WTC11 (cell line): ENCODE data around the gene EPS8L1. TPM values are rescaled to one million over a fixed set of nuclear protein-coding genes. Genes with fewer than 3 reads are reported as not detected.
A peak's percentile ranks its signal among the peaks of the same experiment; 100 is the strongest.

Source experiments
- ATAC-seq: fragments of 200-7000 bp; cut with Tn5 transposase; 2 replicates; pipeline ENCODE4 v1.10.0; 2021; ENCODE audit warnings: mild to moderate bottlenecking, moderate library complexity
- CTCF ChIA-PET: fragments of 300-600 bp; sonication (Branson Sonifier 250); formaldehyde crosslinking; loops from one replicate; lab custom pipeline; 2021; ENCODE audit warnings: antibody characterized with exemption; lab: Charles Lee
- POLR2A ChIA-PET: fragments of 350-600 bp; sonication (Branson Sonifier 250); formaldehyde crosslinking; loops from one replicate; lab custom pipeline; 2021; ENCODE audit warnings: antibody characterized with exemption; lab: Charles Lee
- DNase-seq: peaks from one replicate; pipeline ENCODE4 v3.0.0; 2021; ENCODE audit warnings: low spot score
- H3K27ac Mint-ChIP-seq: 2 replicates; pipeline ENCODE4 v1.8.0; 2021; ENCODE audit warnings: mixed read lengths
- H3K27me3 Mint-ChIP-seq: 2 replicates; pipeline ENCODE4 v1.8.0; 2021; ENCODE audit warnings: low read depth, mild to moderate bottlenecking, moderate library complexity, mixed read lengths
- H3K36me3 Mint-ChIP-seq: 2 replicates; pipeline ENCODE4 v1.8.0; 2021; ENCODE audit warnings: mixed read lengths
- H3K4me1 Mint-ChIP-seq: 2 replicates; pipeline ENCODE4 v1.8.0; 2022; ENCODE audit warnings: mixed read lengths
- H3K4me3 Mint-ChIP-seq: 2 replicates; pipeline ENCODE4 v1.8.0; 2021; ENCODE audit warnings: mild to moderate bottlenecking, moderate library complexity, mixed read lengths
- H3K9me3 Mint-ChIP-seq: 2 replicates; pipeline ENCODE4 v1.8.0; 2021; ENCODE audit warnings: mixed read lengths
- CREM ChIP-seq: sonication (generic); formaldehyde crosslinking; IDR thresholded peaks from 2 replicates; pipeline ENCODE4 v1.8.1; 2022; ENCODE audit warnings: mild to moderate bottlenecking, missing genetic modification reagents, moderate library complexity
- ETV6 ChIP-seq: sonication (generic); formaldehyde crosslinking; IDR thresholded peaks from 2 replicates; pipeline ENCODE4 v1.8.1; 2022; ENCODE audit warnings: mild to moderate bottlenecking, missing genetic modification reagents
- IRF2 ChIP-seq: sonication (generic); formaldehyde crosslinking; IDR thresholded peaks from 2 replicates; pipeline ENCODE4 v1.8.0; 2022; ENCODE audit warnings: low read depth, missing genetic modification reagents, borderline replicate concordance
- KAT7 ChIP-seq: sonication (generic); formaldehyde crosslinking; IDR thresholded peaks from 2 replicates; pipeline ENCODE4 v1.8.1; 2023; ENCODE audit warnings: missing genetic modification reagents, mild to moderate bottlenecking, borderline replicate concordance
- OVOL2 ChIP-seq: fragments of 250-450 bp; sonication (Bioruptor Pico); IDR thresholded peaks from 2 replicates; pipeline ENCODE4 v1.9.0; 2021; ENCODE audit warnings: mild to moderate bottlenecking, borderline replicate concordance
- ZNF232 ChIP-seq: sonication (generic); formaldehyde crosslinking; IDR thresholded peaks from 2 replicates; pipeline ENCODE4 v1.8.0; 2022; ENCODE audit warnings: mild to moderate bottlenecking, missing genetic modification reagents
- ZNF396 ChIP-seq: fragments of 250-450 bp; sonication (Bioruptor Pico); IDR thresholded peaks from 2 replicates; pipeline ENCODE4 v1.8.0; 2021; ENCODE audit warnings: mild to moderate bottlenecking, moderate library complexity, borderline replicate concordance
- ZNF671 ChIP-seq: fragments of 250-450 bp; sonication (Bioruptor Pico); IDR thresholded peaks from 2 replicates; pipeline ENCODE4 v1.8.0; 2021; ENCODE audit warnings: mild to moderate bottlenecking
- total RNA-seq: library from RNA; stranded (reverse); gene quantifications from 3 replicates; pipeline ENCODE4 v1.2.3, GENCODE V29; 2021
- TF ChIP-seq, protein P1 (sequence below): fragments of 200-600 bp; IDR thresholded peaks from 2 replicates; pipeline ENCODE4 v1.8.0; 2022; ENCODE audit warnings: antibody characterized with exemption
- TF ChIP-seq, protein P2 (sequence below): sonication (generic); formaldehyde crosslinking; IDR thresholded peaks from 2 replicates; pipeline ENCODE4 v1.8.1; 2023; ENCODE audit warnings: mild to moderate bottlenecking, moderate library complexity, missing genetic modification reagents
- TF ChIP-seq, protein P3 (sequence below): fragments of 250-450 bp; sonication (Bioruptor Pico); IDR thresholded peaks from 2 replicates; pipeline ENCODE4 v1.9.0; 2021; ENCODE audit warnings: moderate library complexity, mild to moderate bottlenecking, inconsistent platforms, borderline replicate concordance
- TF ChIP-seq, protein P4 (sequence below): sonication (generic); formaldehyde crosslinking; IDR thresholded peaks from 2 replicates; pipeline ENCODE4 v1.8.1; 2023; ENCODE audit warnings: mild to moderate bottlenecking, missing genetic modification reagents, moderate library complexity
- TF ChIP-seq, protein P5 (sequence below): sonication (generic); formaldehyde crosslinking; IDR thresholded peaks from 2 replicates; pipeline ENCODE4 v1.8.0; 2022; ENCODE audit warnings: mild to moderate bottlenecking, missing genetic modification reagents
- TF ChIP-seq, protein P6 (sequence below): sonication (generic); formaldehyde crosslinking; IDR thresholded peaks from 2 replicates; pipeline ENCODE4 v1.8.0; 2022; ENCODE audit warnings: mild to moderate bottlenecking, missing genetic modification reagents
- TF ChIP-seq, protein P7 (sequence below): sonication (generic); formaldehyde crosslinking; IDR thresholded peaks from 2 replicates; pipeline ENCODE4 v1.8.0; 2023; ENCODE audit warnings: missing genetic modification reagents, mild to moderate bottlenecking, borderline replicate concordance
- TF ChIP-seq, protein P8 (sequence below): sonication (generic); formaldehyde crosslinking; IDR thresholded peaks from 2 replicates; pipeline ENCODE4 v1.8.1; 2022; ENCODE audit warnings: mild to moderate bottlenecking, moderate library complexity, missing genetic modification reagents

The EPS8L1 gene
- total RNA-seq, 1 experiment from 2014 or later, result 38.9 TPM

DNA sequence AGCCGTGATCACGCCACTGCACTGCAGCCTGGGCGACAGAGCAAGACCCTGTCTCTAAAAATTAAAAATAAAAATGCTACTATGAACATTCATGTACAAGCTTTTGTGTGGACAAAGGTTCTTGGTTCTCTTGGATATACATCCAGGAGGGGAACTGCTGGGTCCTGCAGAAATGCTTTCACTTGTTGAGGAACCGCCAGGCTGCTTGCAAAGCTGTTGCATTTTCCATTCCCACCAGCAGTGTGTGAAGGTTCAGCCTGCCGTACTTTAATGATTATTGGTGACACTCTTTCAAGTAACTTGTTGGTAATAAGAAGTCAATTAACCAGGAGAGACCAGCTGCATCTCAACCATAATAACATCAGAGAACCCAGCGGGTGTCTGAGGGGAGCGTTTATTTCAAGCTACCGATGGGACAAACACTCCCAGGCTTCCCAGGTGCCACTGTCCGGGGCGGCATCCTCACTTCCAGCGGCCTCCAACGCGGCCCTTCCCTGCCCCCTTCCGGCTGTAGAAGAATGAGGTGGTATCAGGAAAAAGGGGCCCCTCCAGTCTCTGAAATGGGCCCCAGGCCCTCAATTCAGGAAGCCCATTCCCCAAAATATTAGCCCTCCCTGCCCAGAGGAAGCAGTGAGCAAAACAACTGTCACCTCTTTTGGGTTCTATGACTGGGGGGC is 56.9 kb downstream of the EPS8L1 start:
- Mint-ChIP-seq H3K4me1 (peaks cover 23% of the 10 kb centered on the region), H3K27ac (0 out of 2 replicates have a peak overlapping the region, but pooled peaks have one; percentile 22), H3K9me3 (no peaks in the 10 kb centered on the region), H3K4me3 (no peak overlapping the region), H3K27me3 (peaks cover 4% of the 10 kb centered on the region), H3K36me3 (peaks cover 3% of the 10 kb centered on the region; the same call in 1 of the 2 replicates)
- ChIA-PET CTCF (interaction anchor here (0.6 to 3.6 kb wide), 11 partner anchors 8 to 252 kb away, joined by 4 to 26 read pairs (median 8); partner anchors contain the start of gene PPP1R12C), POLR2A (interaction anchor here (0.6 to 1.1 kb wide), 3 partner anchors 14 to 15 kb away, joined by 3 read pairs; partner anchors contain the start of gene PPP1R12C)
- ATAC-seq, result peak; percentile 66
- TF ChIP-seq ZNF232 (CRISPR knock-in tag) (no peak), ZNF671 (no peak), KAT7 (no peak), ETV6 (no peak), IRF2 (no peak), ZNF396 (CRISPR knock-in tag) (no peak)
- TF ChIP-seq, protein P1, sequence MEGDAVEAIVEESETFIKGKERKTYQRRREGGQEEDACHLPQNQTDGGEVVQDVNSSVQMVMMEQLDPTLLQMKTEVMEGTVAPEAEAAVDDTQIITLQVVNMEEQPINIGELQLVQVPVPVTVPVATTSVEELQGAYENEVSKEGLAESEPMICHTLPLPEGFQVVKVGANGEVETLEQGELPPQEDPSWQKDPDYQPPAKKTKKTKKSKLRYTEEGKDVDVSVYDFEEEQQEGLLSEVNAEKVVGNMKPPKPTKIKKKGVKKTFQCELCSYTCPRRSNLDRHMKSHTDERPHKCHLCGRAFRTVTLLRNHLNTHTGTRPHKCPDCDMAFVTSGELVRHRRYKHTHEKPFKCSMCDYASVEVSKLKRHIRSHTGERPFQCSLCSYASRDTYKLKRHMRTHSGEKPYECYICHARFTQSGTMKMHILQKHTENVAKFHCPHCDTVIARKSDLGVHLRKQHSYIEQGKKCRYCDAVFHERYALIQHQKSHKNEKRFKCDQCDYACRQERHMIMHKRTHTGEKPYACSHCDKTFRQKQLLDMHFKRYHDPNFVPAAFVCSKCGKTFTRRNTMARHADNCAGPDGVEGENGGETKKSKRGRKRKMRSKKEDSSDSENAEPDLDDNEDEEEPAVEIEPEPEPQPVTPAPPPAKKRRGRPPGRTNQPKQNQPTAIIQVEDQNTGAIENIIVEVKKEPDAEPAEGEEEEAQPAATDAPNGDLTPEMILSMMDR, result no peak
- TF ChIP-seq, protein P2, sequence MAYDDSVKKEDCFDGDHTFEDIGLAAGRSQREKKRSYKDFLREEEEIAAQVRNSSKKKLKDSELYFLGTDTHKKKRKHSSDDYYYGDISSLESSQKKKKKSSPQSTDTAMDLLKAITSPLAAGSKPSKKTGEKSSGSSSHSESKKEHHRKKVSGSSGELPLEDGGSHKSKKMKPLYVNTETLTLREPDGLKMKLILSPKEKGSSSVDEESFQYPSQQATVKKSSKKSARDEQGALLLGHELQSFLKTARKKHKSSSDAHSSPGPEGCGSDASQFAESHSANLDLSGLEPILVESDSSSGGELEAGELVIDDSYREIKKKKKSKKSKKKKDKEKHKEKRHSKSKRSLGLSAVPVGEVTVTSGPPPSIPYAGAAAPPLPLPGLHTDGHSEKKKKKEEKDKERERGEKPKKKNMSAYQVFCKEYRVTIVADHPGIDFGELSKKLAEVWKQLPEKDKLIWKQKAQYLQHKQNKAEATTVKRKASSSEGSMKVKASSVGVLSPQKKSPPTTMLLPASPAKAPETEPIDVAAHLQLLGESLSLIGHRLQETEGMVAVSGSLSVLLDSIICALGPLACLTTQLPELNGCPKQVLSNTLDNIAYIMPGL, result no peak
- TF ChIP-seq, protein P3, sequence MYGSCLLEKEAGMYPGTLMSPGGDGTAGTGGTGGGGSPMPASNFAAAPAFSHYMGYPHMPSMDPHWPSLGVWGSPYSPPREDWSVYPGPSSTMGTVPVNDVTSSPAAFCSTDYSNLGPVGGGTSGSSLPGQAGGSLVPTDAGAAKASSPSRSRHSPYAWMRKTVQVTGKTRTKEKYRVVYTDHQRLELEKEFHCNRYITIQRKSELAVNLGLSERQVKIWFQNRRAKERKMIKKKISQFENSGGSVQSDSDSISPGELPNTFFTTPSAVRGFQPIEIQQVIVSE (CRISPR knock-in tag), result no peak
- TF ChIP-seq, protein P4, sequence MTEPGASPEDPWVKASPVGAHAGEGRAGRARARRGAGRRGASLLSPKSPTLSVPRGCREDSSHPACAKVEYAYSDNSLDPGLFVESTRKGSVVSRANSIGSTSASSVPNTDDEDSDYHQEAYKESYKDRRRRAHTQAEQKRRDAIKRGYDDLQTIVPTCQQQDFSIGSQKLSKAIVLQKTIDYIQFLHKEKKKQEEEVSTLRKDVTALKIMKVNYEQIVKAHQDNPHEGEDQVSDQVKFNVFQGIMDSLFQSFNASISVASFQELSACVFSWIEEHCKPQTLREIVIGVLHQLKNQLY (CRISPR knock-in tag), result no peak
- TF ChIP-seq, protein P5, sequence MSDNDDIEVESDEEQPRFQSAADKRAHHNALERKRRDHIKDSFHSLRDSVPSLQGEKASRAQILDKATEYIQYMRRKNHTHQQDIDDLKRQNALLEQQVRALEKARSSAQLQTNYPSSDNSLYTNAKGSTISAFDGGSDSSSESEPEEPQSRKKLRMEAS (CRISPR knock-in tag), result no peak
- TF ChIP-seq, protein P6, sequence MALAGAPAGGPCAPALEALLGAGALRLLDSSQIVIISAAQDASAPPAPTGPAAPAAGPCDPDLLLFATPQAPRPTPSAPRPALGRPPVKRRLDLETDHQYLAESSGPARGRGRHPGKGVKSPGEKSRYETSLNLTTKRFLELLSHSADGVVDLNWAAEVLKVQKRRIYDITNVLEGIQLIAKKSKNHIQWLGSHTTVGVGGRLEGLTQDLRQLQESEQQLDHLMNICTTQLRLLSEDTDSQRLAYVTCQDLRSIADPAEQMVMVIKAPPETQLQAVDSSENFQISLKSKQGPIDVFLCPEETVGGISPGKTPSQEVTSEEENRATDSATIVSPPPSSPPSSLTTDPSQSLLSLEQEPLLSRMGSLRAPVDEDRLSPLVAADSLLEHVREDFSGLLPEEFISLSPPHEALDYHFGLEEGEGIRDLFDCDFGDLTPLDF, result no peak
- no peak for DNase-seq

DNA sequence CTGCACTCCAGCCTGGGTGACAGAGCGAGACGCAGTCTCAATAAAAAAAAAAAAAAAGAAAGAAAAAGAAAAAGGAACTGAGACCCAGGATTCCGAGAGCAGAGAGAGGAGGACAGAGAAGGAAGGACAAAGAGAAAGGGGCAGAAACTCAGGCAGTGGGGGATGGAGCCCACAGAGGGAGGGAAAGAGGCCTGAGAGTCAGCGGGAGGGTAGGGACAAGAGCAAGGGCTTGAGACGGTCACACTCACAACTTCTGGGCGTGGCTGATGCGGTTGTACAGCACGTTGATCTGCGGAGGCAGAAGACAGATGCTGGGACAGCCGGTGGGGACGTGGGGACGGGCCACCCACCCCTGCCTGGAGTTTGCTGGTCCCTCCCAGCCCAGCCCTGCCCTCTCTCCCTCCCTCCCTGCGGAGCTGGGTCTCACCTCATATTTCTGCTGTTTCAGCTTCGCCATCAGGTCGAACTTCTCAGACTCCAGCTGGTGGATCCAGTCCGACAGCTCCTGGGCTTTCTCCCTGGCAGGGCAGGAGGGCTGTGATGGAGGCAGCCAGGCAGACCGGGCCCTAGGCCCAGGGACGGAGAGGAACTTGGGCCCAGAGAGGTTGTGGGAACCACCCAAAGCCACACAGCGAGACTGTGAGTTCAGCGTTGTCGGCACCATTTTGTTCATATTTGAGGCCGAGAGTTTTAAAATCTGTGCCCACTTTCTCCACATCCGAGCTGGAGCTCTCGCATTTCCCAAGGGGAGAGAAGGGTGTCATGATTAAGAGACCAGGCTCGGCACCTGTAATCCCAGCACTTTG is 58.2 kb downstream of the EPS8L1 start:
- ATAC-seq (no peak), DNase-seq (no peak)
- H3K36me3 Mint-ChIP-seq, result peaks cover 3% of the 10 kb centered on the region; the same call in 1 of the 2 replicates
- peaks cover 33% of the 10 kb centered on the region for H3K4me1 Mint-ChIP-seq
- no peak overlapping the region for H3K4me3 Mint-ChIP-seq
- H3K27ac Mint-ChIP-seq, result no peak overlapping the region
- no peaks in the 10 kb centered on the region for H3K9me3 Mint-ChIP-seq
- no peaks in the 10 kb centered on the region; the same call in none of the 2 replicates for H3K27me3 Mint-ChIP-seq
- ChIA-PET CTCF (interaction anchor here (0.6 to 4.5 kb wide), 10 partner anchors 13 to 505 kb away, joined by 3 to 29 read pairs (median 8); partner anchors contain the start of genes PPP1R12C and RDH13), POLR2A (interaction anchor here (0.6 to 1.1 kb wide), 3 partner anchors 13 to 126 kb away, joined by 3 to 6 read pairs (median 4); no protein-coding TSS in a partner anchor)
- TF ChIP-seq, protein P7, sequence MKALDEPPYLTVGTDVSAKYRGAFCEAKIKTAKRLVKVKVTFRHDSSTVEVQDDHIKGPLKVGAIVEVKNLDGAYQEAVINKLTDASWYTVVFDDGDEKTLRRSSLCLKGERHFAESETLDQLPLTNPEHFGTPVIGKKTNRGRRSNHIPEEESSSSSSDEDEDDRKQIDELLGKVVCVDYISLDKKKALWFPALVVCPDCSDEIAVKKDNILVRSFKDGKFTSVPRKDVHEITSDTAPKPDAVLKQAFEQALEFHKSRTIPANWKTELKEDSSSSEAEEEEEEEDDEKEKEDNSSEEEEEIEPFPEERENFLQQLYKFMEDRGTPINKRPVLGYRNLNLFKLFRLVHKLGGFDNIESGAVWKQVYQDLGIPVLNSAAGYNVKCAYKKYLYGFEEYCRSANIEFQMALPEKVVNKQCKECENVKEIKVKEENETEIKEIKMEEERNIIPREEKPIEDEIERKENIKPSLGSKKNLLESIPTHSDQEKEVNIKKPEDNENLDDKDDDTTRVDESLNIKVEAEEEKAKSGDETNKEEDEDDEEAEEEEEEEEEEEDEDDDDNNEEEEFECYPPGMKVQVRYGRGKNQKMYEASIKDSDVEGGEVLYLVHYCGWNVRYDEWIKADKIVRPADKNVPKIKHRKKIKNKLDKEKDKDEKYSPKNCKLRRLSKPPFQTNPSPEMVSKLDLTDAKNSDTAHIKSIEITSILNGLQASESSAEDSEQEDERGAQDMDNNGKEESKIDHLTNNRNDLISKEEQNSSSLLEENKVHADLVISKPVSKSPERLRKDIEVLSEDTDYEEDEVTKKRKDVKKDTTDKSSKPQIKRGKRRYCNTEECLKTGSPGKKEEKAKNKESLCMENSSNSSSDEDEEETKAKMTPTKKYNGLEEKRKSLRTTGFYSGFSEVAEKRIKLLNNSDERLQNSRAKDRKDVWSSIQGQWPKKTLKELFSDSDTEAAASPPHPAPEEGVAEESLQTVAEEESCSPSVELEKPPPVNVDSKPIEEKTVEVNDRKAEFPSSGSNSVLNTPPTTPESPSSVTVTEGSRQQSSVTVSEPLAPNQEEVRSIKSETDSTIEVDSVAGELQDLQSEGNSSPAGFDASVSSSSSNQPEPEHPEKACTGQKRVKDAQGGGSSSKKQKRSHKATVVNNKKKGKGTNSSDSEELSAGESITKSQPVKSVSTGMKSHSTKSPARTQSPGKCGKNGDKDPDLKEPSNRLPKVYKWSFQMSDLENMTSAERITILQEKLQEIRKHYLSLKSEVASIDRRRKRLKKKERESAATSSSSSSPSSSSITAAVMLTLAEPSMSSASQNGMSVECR (CRISPR knock-in tag), result no peak
- TF ChIP-seq OVOL2 (CRISPR knock-in tag) (no peak), CREM (CRISPR knock-in tag) (no peak)
- TF ChIP-seq, protein P8, sequence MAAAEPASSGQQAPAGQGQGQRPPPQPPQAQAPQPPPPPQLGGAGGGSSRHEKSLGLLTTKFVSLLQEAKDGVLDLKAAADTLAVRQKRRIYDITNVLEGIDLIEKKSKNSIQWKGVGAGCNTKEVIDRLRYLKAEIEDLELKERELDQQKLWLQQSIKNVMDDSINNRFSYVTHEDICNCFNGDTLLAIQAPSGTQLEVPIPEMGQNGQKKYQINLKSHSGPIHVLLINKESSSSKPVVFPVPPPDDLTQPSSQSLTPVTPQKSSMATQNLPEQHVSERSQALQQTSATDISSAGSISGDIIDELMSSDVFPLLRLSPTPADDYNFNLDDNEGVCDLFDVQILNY (CRISPR knock-in tag), result no peak
